GM11168 (cell line): ENCODE data around the gene HACD2.
"Not testable (repeated sequence)": the region's sequence is repeated elsewhere in the genome, so short reads cannot be mapped to it uniquely, and the experiment has no call there.

Experiments
- in situ Hi-C: fragments of 300-500 bp; cut with MboI; formaldehyde crosslinking; loops from one replicate; pipeline ENCODE4 v1.12.0; 2022; ENCODE audit warnings: low sequenced_read_pairs; ENCODE audit not compliant: unreplicated experiment

Gene HACD2

GRCh38 chr3:123613543-123613942, 28.7 kb upstream of the HACD2 start:
- in situ Hi-C loops, result no loop called here

- in situ Hi-C loops, result not testable (repeated sequence)
Measured at GRCh38 chr3:123611674-123612073, 26.8 kb upstream of the HACD2 start.

DNA sequence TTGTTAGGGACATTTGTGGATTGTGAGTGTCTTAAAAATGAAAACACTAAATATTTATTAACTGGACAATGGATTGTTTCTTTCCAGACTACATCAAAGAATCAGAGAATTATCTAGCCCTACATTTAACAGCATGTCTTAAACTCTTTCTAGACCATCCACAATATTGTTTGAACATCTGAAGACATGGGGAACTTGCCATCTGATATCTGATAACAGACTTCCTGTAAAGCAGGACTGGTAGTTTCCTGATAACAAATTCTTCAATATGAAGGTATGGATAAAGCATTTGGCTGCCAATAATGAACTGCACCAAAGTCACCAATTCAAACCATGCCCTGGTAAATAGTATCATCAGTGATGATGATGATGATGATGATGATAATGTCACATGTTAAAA, 26.2 kb upstream of the HACD2 start:
- in situ Hi-C loops, result no loop called here

DNA sequence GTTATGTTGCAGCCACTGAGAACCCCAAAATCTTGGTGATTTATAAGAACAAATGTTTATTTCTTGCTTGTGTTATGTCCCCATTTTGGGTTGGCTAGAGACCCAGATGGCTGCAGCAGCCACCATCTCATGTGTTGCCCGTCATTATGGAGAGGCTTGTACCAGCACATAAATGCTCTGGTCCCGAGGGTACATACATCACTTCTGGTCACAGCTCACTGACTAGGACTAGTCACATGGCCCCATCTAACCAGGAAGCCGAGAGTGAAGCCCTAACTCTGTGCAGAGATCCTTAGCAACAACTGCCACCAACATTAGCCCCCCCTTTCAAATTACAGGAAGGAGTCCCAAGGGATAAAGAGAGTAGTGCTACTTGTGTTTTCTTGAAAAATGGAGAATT, 25.5 kb upstream of the HACD2 start:
- in situ Hi-C loops, result no loop called here

- in situ Hi-C loops, result no loop called here
Measured at GRCh38 chr3:123609063-123609462, 24.2 kb upstream of the HACD2 start.

DNA sequence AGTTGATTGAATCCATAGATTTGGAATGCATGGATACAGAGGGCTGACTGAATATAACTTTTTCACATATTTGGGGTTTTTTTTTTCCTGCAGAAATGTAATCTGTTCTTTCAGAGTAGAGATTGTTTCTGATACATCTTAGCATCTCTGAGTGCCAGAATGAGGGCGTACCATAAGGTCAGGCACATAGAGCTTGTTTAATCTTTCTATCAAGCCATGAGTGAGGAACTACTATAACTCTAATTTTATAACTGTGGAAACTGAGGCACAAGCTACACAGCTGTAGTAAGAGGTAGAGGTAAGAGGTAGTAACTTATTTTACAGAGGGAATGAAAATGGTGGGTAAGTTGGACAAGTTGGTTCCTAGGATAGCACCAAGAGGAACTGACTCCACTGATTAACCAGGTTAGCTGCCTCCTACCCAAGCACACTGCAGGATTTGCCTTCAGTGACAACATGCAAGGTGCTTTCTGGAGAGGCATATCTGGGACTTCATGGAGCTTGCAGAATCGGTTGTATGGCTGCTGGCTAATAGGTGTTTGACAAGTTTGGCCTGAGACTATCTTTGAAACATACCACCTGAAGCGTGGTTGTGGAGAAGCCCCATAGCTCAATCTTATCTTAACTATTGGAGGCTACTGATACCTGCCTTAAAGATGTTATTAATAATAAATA, 23.5 kb upstream of the HACD2 start:
- in situ Hi-C loops, result no loop called here

GRCh38 chr3:123606527-123606926, 21.7 kb upstream of the HACD2 start:
- in situ Hi-C loops, result no loop called here

DNA sequence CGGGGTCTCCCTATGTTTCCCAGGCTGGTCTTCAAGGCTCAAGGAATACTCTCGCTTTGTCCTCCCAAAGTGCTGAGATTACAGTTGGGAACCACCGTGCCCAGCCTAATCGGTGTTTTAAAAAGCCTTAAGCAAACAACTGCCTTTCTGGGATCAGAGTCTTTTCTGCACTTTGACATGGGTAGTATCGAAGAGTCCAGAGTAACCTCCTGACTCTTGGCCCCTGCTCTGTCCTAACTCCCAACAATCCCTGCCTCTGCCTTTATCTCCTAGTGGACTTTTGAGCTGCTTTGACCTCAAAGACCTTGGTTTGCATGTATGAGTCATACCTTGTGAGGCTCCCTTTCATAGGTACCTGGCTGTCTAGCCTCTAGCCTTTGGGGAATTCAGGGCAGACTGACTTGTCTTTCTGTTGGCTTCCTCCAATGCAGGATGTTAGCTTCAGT, 21.0 kb upstream of the HACD2 start:
- in situ Hi-C loops, result no loop called here

DNA sequence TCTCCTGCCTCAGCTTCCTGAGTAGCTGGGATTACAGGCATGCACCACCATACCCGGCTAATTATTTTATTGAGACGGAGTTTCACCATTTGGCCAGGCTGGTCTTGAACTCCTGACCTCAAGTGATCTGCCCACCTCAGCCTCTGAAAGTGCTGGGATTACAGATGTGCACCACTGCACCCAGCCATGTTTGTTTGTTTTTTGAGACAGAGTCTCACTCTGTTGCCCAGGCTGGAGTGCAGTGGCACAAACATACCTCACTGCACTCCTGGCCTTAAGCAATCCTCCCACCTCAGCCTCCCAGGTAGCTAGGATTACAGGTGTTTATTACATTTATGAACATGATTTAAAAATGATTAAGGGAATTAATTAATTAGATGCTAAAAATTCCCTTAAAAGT, 18.3 kb upstream of the HACD2 start:
- in situ Hi-C loops, result not testable (repeated sequence)

GRCh38 chr3:123602325-123602724, 17.5 kb upstream of the HACD2 start:
- in situ Hi-C loops, result no loop called here

DNA sequence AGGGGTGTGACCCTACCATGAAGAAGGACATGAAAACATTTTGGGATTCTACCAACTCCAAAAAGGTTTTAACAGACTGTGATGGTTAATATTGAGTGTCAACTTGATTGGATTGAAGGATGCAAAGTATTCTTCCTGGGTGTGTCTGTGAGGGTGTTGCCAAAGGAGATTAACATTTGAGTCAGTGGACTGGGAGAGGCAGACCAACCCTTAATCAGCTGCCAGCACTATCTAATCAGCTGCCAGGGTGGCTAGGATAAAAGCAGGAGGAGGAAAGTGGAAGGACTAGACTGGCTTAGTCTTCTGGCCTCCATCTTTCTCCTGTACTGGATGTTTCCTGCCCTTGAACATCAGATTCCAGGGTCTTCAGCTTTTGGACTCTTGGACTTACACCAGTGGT, 16.0 kb upstream of the HACD2 start:
- in situ Hi-C loops, result not testable (repeated sequence)

GRCh38 chr3:123597561-123597960, 12.7 kb upstream of the HACD2 start:
- in situ Hi-C loops, result no loop called here

- in situ Hi-C loops, result no loop called here
Measured at GRCh38 chr3:123595396-123596180, 10.7 kb upstream of the HACD2 start.

- in situ Hi-C loops, result no loop called here
Measured at GRCh38 chr3:123593381-123593780, 8.5 kb upstream of the HACD2 start.

DNA sequence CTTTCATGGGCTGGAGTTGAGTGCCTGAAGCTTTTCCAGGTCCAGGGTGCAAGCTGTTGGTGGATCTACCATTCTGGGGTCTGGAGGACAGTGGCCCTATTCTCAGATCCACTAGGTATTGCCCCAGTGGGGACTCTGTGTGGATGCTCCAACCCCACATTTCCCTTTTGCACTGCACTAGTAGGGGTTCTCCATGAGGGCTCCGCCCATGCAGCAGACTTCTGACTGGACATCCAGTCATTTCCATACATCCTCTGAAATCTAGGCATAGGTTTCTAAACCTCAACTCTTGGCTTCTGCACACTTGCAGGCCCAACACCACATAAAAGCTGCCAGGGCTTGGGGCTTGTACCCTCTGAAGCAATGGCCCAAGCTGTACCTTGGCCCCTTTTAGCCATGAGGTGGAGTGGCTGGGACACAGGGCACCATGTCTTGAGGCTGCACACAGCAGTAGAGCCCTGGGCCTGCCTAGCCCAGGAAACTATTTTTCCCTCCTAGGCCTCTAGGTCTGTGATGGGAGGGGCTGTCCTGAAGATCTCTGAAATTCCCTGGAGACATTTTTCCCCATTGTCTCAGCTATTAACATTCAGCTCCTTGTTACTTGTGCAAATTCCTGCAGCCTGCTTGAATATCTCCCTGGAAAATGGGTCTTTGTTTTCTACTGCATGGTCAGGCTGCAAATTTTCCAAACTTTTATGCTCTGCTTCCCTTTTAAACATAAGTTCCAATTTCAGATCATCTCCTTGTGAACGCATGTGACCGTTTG, 6.0 kb upstream of the HACD2 start:
- in situ Hi-C loops, result no loop called here

- in situ Hi-C loops, result no loop called here
Measured at GRCh38 chr3:123587401-123587800, 2.5 kb upstream of the HACD2 start.

- in situ Hi-C loops, result no loop called here
Measured at GRCh38 chr3:123586968-123587367, 2.1 kb upstream of the HACD2 start.

DNA sequence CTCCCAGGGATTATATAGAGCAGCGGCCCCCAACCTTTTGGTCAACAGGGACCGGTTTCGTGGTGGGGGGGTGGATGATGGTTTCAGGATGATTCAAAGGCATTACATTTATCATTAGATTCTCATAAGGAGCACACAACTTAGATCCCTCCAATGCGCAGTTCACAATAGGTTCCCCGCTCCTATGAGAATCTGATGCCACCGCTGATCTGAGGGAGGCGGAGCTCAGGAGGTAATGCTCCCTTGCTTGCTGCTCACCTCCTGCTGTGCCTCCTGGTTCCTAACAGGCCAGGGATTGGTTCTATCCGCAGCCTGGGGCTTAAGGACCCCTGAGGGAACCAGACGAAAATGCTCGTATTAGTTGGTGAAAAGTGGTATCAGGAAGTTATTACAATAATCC, 1.3 kb upstream of the HACD2 start:
- in situ Hi-C loops, result no loop called here

DNA sequence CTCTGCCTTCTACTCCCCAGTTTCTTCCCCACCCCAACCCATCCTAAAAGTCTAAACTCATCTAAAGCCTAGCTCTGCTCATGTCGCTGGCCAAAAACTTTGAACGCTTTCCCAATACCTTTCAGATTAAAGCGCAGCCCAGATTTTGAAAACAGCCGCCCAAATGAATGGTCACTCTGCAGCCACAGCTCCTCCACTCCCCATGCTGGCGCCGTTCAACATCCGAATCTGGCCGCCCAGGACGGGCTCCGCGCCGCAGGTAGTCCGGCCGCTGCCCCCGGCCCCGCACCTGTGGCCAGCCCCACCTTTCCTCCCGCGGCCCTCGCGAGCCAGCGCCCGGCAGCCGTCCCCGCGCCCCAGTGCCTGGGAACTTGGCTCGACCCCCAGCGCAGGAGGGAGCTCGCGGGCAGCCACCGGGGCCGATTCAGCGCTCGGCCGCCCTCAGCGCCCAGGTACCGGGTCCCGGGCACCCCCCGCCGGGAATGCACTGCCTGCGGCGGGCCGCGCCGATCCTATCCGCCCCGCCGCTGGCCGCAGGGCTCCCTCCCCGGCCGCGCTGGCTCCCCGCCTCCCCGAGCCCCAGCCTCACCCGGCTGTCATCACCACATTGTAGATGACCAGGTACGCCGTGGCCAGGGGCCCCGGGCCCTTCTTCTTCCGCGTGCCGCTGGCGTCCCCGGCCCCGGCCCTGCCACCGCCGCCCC, 417 bp downstream of the HACD2 start:
- in situ Hi-C loops, result no loop called here

- in situ Hi-C loops, result no loop called here
Measured at GRCh38 chr3:123583561-123583960, 1.3 kb downstream of the HACD2 start.

GRCh38 chr3:123582315-123582714, 2.5 kb downstream of the HACD2 start:
- in situ Hi-C loops, result no loop called here
